HTR-8/SVneo (cell line): Measurements from ENCODE around the gene STMND1.
A peak's percentile ranks its signal among the peaks of the same experiment; 100 is the strongest.
"Not testable (repeated sequence)": the region's sequence is repeated elsewhere in the genome, so short reads cannot be mapped to it uniquely, and the experiment has no call there.

Source experiments
- DNase-seq: peaks from one replicate; pipeline ENCODE4 v3.0.0; 2011; ENCODE audit warnings: low spot score, mixed read lengths; ENCODE audit not compliant: insufficient read length
- FAIRE-seq: peaks from 2 replicates; lab custom pipeline; 2011; peaks lifted over from hg19 to GRCh38; lab: Jason Lieb, UNC

Gene STMND1

GRCh38 chr6:17101422-17102257 is at the start of gene STMND1:
Gene STMND1 (plus strand): TSS chr6:17102050. CDS start chr6:17102258, 208 bp downstream.
- DNase-seq = peak; percentile 45
- FAIRE-seq = peak; percentile 20

GRCh38 chr6:17054647-17055046 is 47.2 kb upstream of the STMND1 start:
- DNase-seq (no peak), FAIRE-seq (no peak)

DNA sequence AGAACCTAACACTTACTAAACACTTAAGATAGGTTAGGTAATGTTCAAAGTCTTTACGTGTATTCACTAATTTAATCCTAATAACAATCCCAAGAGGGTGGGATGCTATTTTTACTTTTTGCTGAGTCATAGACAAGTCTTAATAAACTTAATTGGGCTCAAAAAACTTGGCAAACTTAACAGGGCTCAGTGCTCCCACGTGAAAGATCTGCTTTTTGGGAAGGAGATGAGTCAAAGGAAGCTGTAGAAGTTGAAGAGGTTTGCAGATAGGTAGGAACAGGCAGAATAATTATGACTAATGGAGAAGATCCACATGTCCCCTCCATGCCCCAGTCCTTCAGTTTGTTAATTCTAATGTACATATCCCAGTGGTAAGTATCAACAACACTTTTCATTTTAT is 44.5 kb upstream of the STMND1 start:
- FAIRE-seq = no peak
- DNase-seq = no peak

- FAIRE-seq (no peak), DNase-seq (no peak)
Measured at GRCh38 chr6:17058550-17058949, 43.3 kb upstream of the STMND1 start.

DNA sequence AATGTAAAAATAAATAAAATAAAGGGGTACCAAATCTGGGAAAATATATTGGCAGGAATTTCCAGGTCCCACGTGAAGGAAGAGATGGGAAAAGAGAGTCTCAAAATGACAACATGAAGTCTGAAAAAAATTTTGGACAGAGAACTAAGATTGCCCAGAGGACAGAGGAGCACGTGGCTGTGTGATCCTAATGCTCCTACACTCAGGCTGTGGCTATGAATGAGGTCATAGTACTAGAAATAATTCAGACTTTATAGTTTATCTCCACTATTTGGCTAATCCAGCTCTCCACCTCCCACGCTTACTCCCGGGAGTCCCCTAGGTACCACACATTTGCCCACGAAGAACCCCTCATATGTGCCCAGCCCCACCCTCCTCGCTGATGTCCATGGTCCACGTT is 42.8 kb upstream of the STMND1 start:
- DNase-seq = no peak
- FAIRE-seq = no peak

DNA sequence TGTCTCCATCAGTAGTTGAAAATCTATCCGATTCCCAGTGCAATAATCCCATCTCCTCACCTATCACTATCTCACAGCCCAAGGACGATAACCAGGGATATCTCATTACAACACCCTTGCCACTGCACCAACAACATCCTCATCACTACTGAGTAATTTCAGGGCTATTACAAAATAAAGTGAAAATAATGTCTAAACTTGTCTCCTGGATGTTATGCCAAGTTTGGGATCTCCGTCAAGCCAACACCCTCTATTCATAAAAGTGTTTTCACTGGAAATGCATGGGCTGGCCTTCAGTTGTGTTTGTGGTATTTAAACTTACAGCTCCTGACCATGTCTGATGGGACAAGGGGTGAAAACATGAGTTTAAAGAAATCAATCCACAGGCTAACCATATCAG is 42.0 kb upstream of the STMND1 start:
- no peak for FAIRE-seq
- DNase-seq = no peak

- DNase-seq = no peak
- FAIRE-seq = no peak
Measured at GRCh38 chr6:17061097-17061496, 40.8 kb upstream of the STMND1 start.

GRCh38 chr6:17062871-17063440 is 38.9 kb upstream of the STMND1 start:
- DNase-seq (no peak), FAIRE-seq (no peak)

DNA sequence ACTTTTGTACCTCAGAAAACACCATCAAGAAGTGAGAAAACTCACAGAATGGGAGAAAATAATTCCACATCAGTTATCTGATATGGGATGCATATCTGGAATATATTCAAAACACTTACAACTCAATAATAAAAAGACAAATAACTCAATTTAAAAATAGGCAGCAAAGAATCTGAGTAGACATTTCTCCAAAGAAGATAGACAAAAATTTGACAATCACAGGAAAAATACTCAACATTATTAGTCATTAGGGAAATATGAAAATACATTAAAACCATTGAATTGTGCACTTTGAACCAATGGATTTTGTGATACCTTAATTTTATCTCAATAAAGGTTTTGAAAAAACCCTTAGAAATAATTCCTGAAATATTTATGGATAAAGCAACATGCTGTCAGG is 36.9 kb upstream of the STMND1 start:
- no peak for DNase-seq
- FAIRE-seq = no peak

- FAIRE-seq (no peak), DNase-seq (no peak)
Measured at GRCh38 chr6:17066610-17067009, 35.2 kb upstream of the STMND1 start.

- not testable (repeated sequence) for DNase-seq, FAIRE-seq
Measured at GRCh38 chr6:17068972-17069371, 32.9 kb upstream of the STMND1 start.

GRCh38 chr6:17070400-17070799 is 31.4 kb upstream of the STMND1 start:
- not testable (repeated sequence) for DNase-seq, FAIRE-seq

- FAIRE-seq, DNase-seq: not testable (repeated sequence)
Measured at GRCh38 chr6:17073596-17073995, 28.3 kb upstream of the STMND1 start.

DNA sequence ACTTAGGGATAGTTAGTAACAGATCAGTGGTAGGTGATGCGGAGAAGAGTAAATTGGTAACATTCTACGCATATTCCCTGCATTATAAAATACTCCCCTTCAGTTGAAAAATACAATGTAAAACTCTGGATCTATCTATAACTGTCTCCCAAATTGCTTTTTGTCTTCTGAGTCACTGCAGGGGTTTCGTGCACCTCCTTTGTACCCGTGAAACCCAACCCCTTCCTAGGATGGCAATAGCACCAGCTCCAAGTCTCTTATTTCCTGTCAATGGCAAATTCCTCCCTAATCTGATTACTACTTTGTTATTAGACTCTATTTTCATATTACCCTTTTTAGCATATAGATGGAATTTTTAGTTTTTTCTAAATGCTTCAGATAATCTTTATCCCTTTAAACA is 20.6 kb upstream of the STMND1 start:
- no peak for FAIRE-seq
- DNase-seq = no peak

DNA sequence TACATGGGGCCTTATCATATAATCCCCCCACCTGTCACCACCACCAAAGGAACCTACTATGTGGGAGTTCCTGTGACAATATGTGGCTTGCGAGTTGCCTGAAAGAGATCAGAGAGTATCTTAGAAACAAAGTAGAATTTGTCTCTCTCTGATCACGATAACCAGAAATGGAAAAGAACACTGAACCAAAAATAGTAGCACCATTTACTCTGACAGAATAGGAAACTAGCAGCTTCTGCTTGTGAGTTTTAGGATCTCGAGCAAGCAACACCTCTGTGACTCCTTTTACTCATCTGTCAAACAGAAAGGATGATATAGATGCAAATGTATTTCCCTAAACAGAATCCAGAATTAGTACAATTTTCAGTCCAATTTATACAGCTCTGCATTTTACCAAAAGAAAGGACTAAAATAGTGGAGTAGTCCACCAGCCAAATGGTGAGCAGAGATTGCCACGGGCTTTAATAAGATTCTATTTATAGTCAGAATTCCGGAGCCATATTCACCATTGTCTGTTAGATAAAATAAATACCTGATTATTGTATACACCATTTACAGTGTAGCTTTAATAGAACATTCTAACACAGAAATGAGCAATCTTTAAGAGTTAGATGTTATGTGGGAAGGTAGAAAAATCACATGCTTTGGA is 19.9 kb upstream of the STMND1 start:
- FAIRE-seq = no peak

DNA sequence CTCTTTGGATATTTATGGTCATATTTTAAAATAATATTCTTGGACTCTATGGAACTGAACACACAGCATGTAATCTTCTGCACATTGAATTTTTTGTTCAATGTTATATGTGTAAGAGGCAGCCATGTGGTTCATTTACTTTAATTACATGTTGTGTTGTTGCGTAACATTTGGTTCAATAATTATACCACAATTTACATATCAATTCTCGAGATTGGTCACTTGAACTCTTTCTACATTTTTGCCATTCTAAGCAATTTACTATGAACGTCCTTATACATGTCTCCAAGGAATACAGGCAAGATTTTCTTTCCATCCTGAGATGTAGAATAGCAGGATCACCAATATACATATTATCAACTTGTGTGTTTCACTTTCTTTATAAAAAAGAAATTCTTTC is 18.5 kb upstream of the STMND1 start:
- no peak for DNase-seq
- FAIRE-seq = no peak

More for the DNA sequence above, 19.9 kb upstream of the STMND1 start:
- no peak for DNase-seq

- peak; percentile 76 for DNase-seq
Measured at GRCh38 chr6:17086469-17086868, 15.4 kb upstream of the STMND1 start.

GRCh38 chr6:17088091-17088611 is 13.7 kb upstream of the STMND1 start:
- no peak for FAIRE-seq
- no peak for DNase-seq

More at GRCh38 chr6:17086469-17086868, 15.4 kb upstream of the STMND1 start:
- no peak for FAIRE-seq

DNA sequence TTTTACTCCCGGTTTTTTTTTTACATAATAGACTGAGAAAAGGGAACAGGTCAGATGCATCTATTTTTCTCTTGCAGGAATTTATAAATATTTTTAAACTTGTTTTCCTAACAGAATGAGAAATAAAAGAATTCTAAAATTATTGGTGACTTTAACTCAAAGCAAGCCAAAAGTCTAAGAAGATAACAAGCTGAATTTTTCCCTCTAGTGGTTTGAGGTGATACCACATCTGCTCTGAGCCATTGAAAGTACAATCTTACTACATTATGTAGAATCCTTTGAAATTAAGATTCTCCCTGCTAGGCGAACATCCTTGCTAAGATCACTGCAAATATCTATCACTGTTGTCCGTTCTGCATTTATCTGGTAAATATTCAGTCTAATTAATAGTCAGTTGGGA is 10.7 kb upstream of the STMND1 start:
- FAIRE-seq = no peak
- DNase-seq = no peak

DNA sequence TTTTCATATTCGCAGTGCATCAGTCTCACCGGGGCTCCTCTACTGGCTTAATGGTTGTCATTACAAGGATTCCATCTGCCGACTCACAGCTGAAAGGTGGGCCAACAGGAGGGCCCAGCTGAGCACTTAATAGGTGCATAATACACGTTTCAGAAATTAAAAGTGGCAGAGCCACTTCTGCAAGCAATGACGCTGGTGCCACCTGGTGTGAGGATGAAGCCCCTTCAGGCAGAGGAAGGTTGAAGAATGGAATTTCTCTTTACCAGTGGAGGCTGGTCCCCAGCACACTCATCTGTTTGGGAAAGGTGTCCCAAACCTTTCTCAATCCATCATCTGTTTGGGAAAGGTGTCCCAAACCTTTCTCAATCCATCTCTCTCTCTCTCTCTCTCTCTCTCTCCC is 8.2 kb upstream of the STMND1 start:
- DNase-seq (peak; percentile 35), FAIRE-seq (peak; percentile 74)

DNA sequence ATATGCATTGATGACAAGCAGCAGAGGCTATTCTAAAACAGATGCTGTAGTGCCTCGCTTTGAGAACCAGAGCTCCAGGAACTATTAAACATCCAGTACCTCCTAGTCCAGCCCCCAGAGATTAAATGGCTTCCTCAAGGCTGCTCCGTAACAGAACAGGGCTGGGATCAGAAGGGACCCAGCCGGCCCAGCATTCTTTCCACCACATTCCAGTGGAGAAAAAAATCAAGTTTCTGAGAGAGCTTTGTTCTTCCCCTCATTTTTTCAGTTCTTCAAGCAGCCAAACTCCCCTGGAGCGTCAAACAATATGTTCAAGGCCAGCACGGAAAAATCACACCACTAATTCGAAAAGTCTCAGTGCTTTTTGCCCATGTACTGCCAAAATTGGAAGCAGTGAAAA is 5.8 kb upstream of the STMND1 start:
- FAIRE-seq (no peak), DNase-seq (no peak)
